AML-193 (cell line): ENCODE results near the gene HOXA6.

Source experiments
- DNase-seq, 2 experiments: peaks; one replicate each; lab custom pipeline; 2025; lab: John Stamatoyannopoulos, UW

Gene HOXA6

GRCh38 chr7:27172823-27173510 lies 25.4 kb upstream of the HOXA6 start:
- DNase-seq = no peak

DNA sequence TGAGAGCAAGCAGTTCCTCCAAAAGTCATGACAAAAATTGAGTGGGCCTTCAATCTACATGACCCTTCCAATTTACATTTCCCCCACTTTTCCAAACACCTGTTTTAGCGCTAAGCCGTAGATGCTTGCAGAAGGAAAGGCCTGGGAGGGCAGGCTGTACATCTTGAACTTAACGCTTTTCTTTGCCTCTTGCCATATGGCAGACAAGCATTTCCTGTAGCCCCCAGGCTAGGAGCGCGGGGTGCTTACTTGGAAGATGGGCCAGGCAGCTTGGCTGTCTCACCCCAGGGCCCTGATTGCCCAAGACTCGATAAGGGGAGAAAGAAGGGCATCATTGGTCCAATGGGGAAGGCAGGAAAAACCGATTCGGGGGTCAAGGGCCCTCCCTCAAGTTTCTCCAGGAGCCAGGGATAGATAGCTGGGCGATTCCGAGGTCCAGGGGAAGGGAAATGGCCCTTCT lies 24.8 kb upstream of the HOXA6 start:
- no peak for DNase-seq

DNA sequence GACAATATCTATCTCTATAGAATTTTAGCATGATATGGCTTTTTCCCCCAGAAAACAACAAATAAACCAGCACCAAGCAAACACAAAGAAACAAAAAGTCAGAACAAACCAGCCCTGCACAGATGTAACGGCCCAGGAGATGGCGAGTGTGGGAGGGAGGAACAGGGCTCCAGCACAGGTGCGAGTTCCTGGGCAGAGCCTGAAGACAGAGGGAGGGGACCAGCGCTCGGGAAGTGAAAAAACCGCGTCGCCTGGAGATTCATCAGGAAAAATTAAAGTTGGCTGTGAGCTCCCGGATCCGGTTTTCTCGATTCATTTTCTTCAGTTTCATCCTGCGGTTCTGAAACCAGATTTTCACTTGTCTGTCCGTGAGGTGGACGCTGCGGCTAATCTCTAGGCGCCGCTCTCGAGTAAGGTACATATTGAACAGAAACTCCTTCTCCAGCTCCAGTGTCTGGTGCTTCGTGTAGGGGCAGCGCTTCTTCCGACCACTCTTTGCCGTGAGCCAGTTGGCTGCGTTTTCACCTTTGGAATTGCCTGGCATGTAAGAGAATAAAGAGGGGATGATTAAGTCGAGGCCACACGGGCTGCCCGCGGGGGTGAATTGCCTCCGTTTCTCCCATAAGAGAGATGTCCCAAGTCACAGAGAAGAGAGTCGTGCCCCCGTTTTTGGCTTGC lies 24.2 kb upstream of the HOXA6 start:
- DNase-seq = no peak

DNA sequence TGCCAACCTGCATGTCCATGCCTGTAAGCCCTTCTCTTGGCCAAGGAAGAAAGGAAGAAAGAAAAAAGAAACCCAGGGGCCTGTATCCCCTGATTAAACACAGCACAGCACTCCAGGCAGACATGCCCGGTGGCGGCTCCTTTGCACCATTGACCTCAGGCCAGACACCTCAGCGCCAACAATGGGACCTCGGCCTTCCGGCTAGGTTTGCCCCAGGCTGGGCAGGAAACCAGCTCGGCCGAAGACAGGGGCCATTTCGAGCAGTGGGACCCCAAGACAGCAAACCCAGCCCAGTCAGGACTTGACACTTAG lies 23.7 kb upstream of the HOXA6 start:
- DNase-seq = no peak

- DNase-seq = no peak
Observed at GRCh38 chr7:27170426-27171324, 23.1 kb upstream of the HOXA6 start.

DNA sequence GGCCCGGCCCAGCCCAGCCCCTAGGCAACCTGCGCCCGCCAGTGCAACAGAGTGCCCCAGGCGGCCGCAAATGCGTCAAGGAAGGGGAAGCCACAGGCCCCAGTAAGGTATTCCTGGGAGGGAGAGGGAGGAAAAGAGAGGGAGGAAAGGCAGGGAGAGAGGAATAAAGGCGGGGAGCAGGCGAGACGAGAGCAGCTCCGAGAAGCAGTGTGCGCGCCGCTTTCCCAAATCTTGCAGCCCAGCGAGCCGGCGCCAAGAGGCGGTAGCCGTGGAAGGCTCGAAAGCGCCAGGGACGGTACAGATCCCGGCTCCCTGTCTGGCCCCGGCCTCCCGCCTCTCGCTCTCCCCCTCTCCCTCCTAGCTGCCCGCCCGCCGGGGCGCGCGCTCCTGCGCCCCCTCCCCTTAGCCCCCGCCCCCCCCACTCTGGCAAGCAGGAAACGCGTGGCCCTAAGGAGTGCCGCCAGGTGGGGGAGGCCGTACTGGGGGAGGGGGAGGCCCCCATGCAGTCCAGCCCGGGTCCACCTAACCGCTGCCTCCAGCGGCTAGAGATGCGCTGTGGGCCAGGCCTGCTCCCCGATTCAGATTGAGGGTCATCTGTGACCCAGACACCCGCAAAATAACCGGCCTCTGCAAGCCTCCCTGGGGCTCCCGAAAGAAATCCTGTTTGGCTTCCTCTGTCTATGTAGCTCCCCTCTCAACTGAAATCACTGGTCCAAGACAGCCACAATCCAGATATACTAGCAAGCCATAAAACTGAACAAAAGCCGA lies 22.3 kb upstream of the HOXA6 start:
- no peak for DNase-seq

DNA sequence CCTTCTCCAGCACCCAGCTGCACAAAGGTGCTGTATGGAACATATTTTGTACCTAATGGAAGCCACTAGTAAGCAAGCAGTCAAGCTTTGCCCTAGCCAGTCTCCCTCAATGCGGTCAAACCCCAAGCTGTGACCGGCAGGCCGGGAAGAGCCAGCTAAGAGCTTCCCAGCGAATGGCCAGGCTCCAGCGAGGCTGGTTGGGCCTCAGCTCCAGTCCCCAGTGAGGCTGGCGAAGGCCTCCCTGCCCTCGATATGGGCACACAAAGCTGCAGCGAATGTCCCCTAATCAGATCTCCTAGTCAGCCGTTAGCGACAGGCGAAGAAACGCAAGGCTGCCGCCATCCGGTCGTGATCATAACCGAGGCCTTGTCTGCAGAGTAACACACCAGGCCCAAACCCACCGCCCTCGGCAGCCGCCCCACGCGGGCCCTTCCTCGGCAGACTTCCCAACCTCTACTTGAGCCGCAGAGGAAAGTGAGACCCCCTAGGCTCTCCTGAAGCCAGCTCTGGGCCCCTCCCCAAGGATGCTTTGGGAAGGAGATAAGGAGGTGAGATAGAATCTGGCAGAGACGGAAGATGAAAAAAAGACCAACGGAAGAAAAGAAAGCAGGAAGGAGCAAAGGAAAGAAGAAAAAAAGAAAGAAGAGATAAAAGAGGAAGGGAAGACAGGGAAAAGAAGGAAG lies 20.8 kb upstream of the HOXA6 start:
- DNase-seq = no peak

- DNase-seq = no peak
Observed at GRCh38 chr7:27167916-27168264, 20.3 kb upstream of the HOXA6 start.

DNA sequence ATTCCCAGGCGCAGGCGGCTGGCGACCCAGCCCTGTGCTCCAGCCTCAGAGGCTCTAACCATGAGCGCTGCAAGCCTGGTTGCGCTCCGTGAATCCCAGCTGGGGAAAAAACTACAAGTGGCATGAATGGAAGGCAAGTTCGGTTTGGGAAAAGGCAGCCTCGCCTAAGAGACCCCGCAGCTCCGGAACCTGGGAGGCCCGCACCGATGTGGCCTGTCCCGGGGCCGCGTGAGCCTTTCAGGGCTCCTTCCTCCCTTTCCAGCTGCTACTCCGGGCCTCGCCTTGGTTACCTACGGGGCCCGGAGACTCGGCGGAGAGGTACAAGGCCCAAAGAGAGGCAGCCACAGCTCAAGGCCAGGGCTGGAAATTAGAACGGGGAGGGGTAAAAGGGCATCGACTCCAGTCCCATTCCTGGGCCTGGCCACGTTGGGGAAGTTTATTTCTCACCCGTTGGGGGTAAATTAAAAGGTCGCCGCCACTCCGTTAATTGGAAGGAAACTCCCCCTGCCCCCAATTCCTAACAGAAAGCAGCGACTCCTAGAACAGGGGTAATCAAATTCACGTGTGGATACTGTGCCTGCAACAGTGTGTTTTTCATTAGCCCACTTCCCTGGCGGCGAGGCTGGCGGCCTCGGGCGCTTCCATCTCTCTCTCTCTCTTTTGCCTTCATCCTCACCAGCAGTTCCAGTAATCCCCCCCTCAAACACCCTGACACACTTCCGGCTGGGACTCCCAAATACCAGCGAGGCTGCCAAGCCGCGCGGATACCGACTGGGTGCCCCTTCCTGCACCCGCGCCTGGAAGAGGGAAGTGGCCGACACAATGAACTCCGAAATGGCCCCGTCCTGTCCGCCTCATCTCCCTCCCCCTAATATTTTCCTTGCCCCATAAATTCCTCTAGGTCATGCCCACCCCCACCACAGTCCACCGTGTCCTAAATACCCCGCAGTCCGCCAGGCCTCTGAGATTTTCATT lies 19.2 kb upstream of the HOXA6 start:
- DNase-seq = no peak

DNA sequence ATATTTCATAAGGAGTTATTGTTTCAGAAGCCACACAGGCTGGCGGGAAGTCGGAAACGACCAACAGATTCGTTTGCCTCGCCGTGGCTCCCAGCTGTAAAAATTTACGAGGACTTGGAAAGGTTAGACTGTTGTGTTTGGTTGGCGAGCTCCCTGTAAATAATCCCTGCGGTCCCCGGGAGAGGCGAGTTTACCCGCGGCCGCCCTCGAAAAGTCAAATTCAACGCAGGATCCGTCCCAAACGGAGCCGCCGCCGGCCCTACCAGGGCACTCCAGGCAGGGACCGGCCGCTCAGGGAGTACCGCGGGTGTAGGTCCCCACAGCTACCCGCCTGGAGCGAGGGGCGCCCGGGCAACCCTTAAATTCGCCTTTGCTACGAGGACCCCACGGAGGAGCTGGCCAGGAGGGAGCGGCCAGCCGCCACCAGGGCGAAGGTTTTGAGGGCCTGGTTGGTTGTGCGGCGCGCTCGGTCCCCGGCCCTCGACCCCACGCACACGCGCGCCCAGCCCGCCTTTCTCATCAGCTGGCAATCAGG lies 18.5 kb upstream of the HOXA6 start:
- DNase-seq = no peak

DNA sequence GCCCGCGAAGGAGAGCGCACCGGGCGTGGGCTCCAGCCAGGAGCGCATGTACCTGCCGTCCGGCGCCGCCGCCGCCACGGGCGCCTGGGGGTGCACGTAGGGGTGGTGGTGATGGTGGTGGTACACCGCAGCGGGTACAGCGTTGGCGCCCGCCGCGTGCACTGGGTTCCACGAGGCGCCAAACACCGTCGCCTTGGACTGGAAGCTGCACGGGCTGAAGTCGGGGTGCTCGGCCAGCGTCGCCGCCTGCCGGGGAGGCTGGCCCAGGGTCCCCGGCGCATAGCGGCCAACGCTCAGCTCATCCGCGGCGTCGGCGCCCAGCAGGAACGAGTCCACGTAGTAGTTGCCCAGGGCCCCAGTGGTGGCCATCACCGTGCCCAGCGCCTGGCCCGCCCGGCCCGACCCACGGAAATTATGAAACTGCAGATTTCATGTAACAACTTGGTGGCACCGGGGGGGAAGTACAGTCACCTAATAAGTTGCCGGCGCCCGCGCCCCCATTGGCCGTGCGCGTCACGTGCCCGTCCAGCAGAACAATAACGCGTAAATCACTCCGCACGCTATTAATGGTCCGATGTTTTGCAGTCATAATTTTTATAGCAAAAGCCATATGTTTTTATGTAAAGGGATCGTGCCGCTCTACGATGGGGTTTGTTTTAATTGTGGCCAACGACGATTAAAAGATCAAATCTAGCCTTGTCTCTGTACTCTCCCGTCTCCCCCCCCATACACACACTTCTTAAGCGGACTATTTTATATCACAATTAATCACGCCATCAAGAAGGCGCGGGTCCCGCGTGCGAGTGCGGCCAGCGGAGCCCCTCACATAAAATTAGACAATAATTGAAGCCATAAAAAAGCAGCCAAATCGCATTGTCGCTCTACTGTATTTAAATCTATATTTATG lies 17.8 kb upstream of the HOXA6 start, which contains the start of gene HOXA9:
Gene HOXA9 (minus strand): TSS at position 449 of the 907 bp plus-strand sequence. CDS start 80 bp downstream, at position 369.
- DNase-seq = no peak

- DNase-seq = no peak
Observed at GRCh38 chr7:27164367-27165088, 17.0 kb upstream of the HOXA6 start.

GRCh38 chr7:27164045-27164366 lies 16.4 kb upstream of the HOXA6 start:
- DNase-seq = no peak

DNA sequence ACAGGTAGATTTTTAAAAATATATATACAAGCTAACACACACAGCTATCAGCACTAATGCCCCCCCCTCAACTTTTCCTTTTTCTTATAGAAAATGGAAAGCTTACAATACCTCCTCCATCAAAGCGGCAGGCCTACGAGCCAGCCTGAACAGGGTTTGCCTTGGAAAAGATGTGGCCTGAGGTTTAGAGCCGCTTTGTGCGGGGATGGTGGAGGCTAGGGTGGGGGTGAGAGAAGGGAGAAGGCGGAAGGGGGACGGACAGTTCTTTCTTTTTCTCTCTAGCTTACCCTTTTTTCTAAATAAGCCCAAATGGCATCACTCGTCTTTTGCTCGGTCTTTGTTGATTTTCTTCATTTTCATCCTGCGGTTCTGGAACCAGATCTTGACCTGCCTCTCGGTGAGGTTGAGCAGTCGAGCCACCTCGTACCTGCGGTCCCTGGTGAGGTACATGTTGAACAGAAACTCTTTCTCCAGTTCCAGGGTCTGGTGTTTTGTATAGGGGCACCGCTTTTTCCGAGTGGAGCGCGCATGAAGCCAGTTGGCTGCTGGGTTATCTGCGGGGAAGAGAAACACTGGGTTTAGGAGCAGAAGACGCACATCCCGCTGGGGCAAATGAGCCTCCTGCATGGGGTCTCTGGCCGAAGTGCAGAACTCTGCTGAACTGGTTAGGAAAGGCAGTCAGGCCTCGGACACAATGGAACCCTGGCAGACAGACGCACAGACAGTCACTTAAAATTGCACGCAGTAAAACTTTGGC lies 15.9 kb upstream of the HOXA6 start:
- no peak for DNase-seq

DNA sequence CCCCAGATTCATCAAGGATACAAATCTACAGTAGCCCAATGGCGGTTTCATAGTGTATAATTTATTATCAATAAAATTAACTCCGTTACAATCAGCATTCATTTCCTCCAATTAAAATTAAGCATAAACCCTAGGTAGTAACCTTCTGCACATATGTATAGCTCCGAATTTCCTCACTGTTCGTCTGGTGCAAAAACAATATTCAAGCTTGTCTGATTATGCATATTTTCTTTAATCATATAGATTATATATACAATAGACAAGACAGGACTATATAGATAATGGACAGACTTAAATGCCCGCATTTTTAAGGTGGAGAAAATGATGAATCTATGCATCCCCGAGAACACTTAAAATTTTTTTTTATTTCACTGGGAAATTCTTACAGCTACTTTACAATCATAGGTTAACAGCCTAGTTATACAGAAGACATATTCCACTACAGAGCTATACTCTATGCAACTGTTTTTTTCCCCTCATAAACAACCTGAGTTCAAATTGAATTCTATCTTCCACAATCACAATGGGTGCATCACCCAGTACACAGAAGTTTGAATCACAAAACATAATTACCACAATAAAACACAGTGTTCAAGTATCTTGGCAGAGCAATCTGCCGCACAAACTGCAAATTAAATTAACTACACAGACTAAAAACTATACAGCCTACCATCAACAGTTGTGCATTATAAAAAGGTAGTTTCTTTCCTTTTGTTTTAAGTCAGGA lies 15.2 kb upstream of the HOXA6 start:
- DNase-seq = no peak

DNA sequence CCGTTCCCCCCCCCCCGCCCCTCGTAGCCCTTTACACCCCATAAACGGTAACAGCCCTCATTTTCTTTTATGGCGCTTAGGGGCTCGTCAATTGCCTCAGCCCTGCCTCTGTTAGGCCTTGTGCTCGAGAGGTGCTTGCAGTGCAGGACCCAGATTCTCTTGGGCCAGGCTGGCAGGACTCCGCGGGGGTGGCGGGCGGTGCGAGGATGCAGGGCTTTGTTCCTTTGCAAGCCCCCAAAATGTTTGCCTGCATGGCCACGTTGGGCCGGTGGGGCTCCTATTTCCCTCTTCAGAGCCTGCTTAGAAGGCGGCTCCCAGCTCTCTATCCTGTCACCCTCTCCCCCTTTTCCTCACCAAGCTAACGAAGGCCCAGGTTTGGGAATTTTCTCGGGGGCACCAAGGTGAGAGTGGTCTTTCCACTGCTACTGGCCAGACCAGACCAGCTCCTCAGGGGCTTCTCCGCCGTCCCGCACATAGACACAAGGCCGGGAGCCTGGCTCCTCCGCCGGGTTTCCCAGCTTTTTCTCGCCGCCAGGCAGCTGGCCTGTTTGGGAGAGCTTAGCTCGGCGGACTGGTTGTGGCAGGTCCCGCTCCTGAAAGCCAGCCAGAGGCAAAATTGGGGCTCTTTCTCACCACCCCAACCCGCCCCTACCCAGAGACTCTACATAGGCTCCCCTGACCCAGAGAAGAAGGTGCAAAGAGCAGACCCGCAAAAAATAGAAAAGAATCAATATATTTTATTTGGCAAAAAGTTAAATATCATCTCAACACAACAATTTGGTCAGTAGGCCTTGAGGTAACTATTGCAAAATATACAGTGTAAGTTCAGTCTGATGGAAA lies 14.4 kb upstream of the HOXA6 start:
- no peak for DNase-seq
